Keratinocyte (primary cell): ENCODE results near the gene PRSS33. TPM values are rescaled to one million over a fixed set of nuclear protein-coding genes. Genes with fewer than 3 reads are reported as not detected.

Experiments used
- DNase-seq: peaks from one replicate; pipeline ENCODE4 v3.0.0-alpha.2; 2011; ENCODE audit warnings: low read depth, missing footprints, low spot score
- FAIRE-seq: peaks from 2 replicates; lab custom pipeline; 2011; peaks lifted over from hg19 to GRCh38; lab: Jason Lieb, UNC
- H2AFZ ChIP-seq: 2 replicates; pipeline ENCODE4 v1.6.0; 2012; ENCODE audit warnings: low read length, control low read depth, inconsistent platforms; ENCODE audit not compliant: control insufficient read depth
- H3K27ac ChIP-seq: 2 replicates; pipeline ENCODE4 v1.5.1; 2011; ENCODE audit warnings: low read length; ENCODE audit not compliant: control insufficient read depth, insufficient read depth
- H3K27me3 ChIP-seq: 3 replicates; pipeline ENCODE4 v1.6.0; 2011; ENCODE audit warnings: low read length; ENCODE audit not compliant: control insufficient read depth, insufficient read depth; ENCODE audit errors: extremely low read depth
- H3K36me3 ChIP-seq, 2 experiments: 2 replicates in 1 of 2; 3 replicates in 1 of 2; pipeline ENCODE4 v1.5.1; 2011; ENCODE audit warnings: low read length in 2 of 2, mild to moderate bottlenecking in 1 of 2; ENCODE audit not compliant: control insufficient read depth in 2 of 2, insufficient read depth in 2 of 2; ENCODE audit errors: extremely low read depth in 1 of 2
- H3K4me1 ChIP-seq: 3 replicates; pipeline ENCODE4 v1.5.1; 2011; ENCODE audit warnings: low read length; ENCODE audit not compliant: control insufficient read depth, insufficient read depth; ENCODE audit errors: extremely low read depth
- H3K4me2 ChIP-seq: 3 replicates; pipeline ENCODE4 v1.6.0; 2011; ENCODE audit warnings: low read depth, low read length; ENCODE audit not compliant: control insufficient read depth, insufficient read depth; ENCODE audit errors: extremely low read depth
- H3K4me3 ChIP-seq, 3 experiments: fragments of 200-600 bp in 1 of 3; sonication (generic) in 1 of 3; 2 replicates in 2 of 3; 3 replicates in 1 of 3; pipeline ENCODE4 v1.5.1; 2011 to 2016; ENCODE audit warnings: low read length in 3 of 3, mild to moderate bottlenecking in 3 of 3, control low read depth in 2 of 3, inconsistent platforms in 1 of 3, low read depth in 1 of 3, mixed read lengths in 1 of 3, mixed run types in 1 of 3, moderate library complexity in 1 of 3; ENCODE audit not compliant: control insufficient read depth in 2 of 3, insufficient read depth in 2 of 3; ENCODE audit errors: extremely low read depth in 1 of 3
- H3K79me2 ChIP-seq: 2 replicates; pipeline ENCODE4 v1.6.0; 2012; ENCODE audit warnings: low read length; ENCODE audit not compliant: control insufficient read depth, insufficient read depth
- H3K9ac ChIP-seq: 3 replicates; pipeline ENCODE4 v1.6.0; 2011; ENCODE audit warnings: low read length; ENCODE audit not compliant: control insufficient read depth, insufficient read depth; ENCODE audit errors: extremely low read depth
- H3K9me1 ChIP-seq: 3 replicates; pipeline ENCODE4 v1.6.0; 2011; ENCODE audit warnings: low read length; ENCODE audit not compliant: control insufficient read depth, insufficient read depth; ENCODE audit errors: extremely low read depth
- H3K9me3 ChIP-seq: 2 replicates; pipeline ENCODE4 v1.5.1; 2012; ENCODE audit warnings: low read depth, low read length; ENCODE audit not compliant: control insufficient read depth
- H4K20me1 ChIP-seq: 3 replicates; pipeline ENCODE4 v1.6.0; 2011; ENCODE audit warnings: low read length; ENCODE audit not compliant: control insufficient read depth, insufficient read depth; ENCODE audit errors: extremely low read depth
- EZH2 ChIP-seq: IDR thresholded peaks from one replicate; pipeline ENCODE4 v1.6.1; 2012; ENCODE audit warnings: inconsistent platforms, mild to moderate bottlenecking, low read length, moderate library complexity
- dilution Hi-C: fragments of 300-500 bp; cut with MboI; formaldehyde crosslinking; loops from one replicate; pipeline ENCODE4 v1.7.0; 2020; ENCODE audit warnings: low sequenced_read_pairs; ENCODE audit not compliant: extremely low pct_ligation_motif_present
- polyA plus RNA-seq, 5 experiments: library from polyadenylated mRNA; depleted of rRNA in 3 of 5; stranded (reverse) in 3 of 5; stranded (forward) in 1 of 5; unstranded in 1 of 5; fragments of >200 nt; gene quantifications; 1 replicate in 1 of 5; 2 replicates in 3 of 5; 3 replicates in 1 of 5; pipeline versions ENCODE4 v1.2.1 to v1.2.3, GENCODE V29; 2011 to 2012; ENCODE audit warnings: missing spikeins in 2 of 5, low read depth in 1 of 5, low replicate concordance in 1 of 5
- TF ChIP-seq, protein P1 (sequence below), 3 experiments: IDR thresholded peaks in 1 of 3; conservative IDR thresholded peaks in 1 of 3; optimal IDR thresholded peaks in 1 of 3; 2 replicates in 2 of 3; 3 replicates in 1 of 3; pipeline versions ENCODE3 to v1.5.1; 2011; ENCODE audit warnings: low read length in 3 of 3, mild to moderate bottlenecking in 3 of 3, moderate library complexity in 2 of 3, control low read depth in 1 of 3, inconsistent platforms in 1 of 3; ENCODE audit not compliant: insufficient read depth in 2 of 3; ENCODE audit errors: extremely low read depth in 1 of 3

Gene PRSS33
- polyA plus RNA-seq, 1 donor (not counting 4 experiments of a cell fraction or from before 2014, with no cell fraction given), result not detected

DNA sequence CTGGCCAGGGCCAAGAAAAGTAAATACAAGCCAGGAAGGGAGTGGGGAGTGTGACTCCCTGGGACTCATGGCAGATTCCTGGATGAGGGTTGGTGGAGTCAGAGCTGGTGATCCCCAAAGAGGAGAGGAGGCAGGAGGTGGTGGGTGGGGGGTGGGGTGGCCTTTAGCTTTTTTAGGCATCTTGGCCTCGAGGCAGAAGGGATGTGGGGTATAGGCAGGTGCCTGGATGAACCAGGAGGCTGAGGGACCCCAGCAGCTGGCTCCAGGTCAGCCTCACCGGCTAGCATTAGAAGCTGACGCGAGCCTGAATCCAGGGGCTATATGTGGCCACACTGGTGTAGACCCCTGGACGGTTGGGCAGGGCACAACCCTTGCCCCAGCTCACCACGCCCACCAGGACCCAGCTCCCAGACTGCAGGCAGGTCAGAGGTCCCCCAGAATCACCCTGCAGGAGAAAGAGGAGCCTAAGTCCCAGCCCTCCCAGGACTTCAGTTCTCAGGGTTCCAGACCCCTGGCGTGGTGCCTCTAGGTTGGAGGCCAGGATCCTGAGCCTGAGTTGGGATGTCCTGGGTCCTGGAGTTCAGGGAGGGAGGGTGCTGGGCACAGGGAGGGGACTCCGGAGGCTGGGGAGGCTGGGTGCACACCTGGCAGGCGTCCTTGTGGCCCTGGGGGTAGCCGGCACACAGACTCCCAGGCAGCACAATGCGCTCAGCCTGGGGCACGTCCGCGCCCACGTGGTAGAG, 2.8 kb downstream of the PRSS33 start:
- Histone ChIP-seq H3K36me3 (no peaks in the 10 kb centered on the region), H3K4me3 (peak overlapping the region in 1 of 3 experiments; percentile 27), H2AFZ (peak overlapping the region; percentile 22), H3K4me2 (no peak overlapping the region), H3K27ac (no peak overlapping the region), H3K27me3 (peaks cover 43% of the 10 kb centered on the region), H3K9me1 (no peaks in the 10 kb centered on the region), H4K20me1 (no peaks in the 10 kb centered on the region), H3K79me2 (no peaks in the 10 kb centered on the region), H3K4me1 (no peaks in the 10 kb centered on the region), H3K9me3 (no peaks in the 10 kb centered on the region), H3K9ac (no peak overlapping the region)
- dilution Hi-C loops, result no loop called here
- DNase-seq, result no peak
- no peak for FAIRE-seq
- no peak for TF ChIP-seq EZH2
- TF ChIP-seq, protein P1, sequence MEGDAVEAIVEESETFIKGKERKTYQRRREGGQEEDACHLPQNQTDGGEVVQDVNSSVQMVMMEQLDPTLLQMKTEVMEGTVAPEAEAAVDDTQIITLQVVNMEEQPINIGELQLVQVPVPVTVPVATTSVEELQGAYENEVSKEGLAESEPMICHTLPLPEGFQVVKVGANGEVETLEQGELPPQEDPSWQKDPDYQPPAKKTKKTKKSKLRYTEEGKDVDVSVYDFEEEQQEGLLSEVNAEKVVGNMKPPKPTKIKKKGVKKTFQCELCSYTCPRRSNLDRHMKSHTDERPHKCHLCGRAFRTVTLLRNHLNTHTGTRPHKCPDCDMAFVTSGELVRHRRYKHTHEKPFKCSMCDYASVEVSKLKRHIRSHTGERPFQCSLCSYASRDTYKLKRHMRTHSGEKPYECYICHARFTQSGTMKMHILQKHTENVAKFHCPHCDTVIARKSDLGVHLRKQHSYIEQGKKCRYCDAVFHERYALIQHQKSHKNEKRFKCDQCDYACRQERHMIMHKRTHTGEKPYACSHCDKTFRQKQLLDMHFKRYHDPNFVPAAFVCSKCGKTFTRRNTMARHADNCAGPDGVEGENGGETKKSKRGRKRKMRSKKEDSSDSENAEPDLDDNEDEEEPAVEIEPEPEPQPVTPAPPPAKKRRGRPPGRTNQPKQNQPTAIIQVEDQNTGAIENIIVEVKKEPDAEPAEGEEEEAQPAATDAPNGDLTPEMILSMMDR (optimal IDR thresholded peaks at IDR 0.05 in 1 of 3, IDR thresholded peaks at IDR 0.05 in 1 of 3, conservative IDR thresholded peaks at IDR 0.05 in 1 of 3; ENCODE audit: extremely low read depth in 1 of 3, insufficient read depth in 2 of 3, low read length in 3 of 3), result no peak

DNA sequence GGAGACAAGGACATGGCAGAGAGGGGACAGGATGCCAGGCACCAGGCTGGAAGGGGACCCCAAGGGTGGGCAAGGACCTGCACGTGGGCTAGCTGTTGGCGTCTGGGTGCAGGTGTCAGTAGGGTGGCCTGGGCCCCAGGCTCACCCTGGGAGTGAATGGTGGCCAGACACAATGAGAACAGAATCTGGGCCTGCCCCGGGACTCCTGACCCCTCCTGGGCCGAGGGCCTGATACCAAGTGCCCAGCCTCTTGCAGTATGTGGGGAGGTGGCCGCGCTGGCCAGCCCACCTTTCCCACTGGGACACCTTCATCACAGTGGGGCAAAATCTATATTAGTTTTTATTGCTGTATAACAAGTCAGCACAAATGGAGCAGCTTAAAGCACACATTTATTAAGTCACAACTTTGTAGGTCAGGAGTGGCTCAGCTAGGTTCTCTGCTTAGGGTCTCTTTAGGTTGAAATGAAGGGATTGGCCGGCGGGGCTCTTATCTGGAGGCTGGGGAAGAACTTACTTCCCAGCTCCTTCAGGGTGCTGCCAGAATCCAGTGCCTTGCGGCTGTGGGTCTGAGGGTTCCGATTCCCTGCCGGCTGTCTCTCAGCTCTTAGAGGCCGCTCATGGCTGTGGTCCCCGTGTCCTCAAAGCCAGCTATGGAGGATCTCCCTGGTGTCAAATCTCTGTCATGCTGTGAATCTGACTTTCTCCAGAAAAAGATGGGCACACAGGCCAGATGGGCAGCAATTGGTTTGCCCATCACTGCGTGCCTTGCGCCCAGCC, 3.6 kb downstream of the PRSS33 start:
- Histone ChIP-seq H2AFZ (no peak overlapping the region), H3K27me3 (peaks cover 38% of the 10 kb centered on the region), H3K9ac (no peak overlapping the region), H3K9me1 (no peaks in the 10 kb centered on the region), H4K20me1 (no peaks in the 10 kb centered on the region), H3K27ac (no peak overlapping the region), H3K4me1 (peaks cover 2% of the 10 kb centered on the region), H3K36me3 (no peaks in the 10 kb centered on the region), H3K4me3 (no peak overlapping the region), H3K4me2 (no peak overlapping the region), H3K79me2 (no peaks in the 10 kb centered on the region), H3K9me3 (no peaks in the 10 kb centered on the region)
- FAIRE-seq, result no peak
- dilution Hi-C loops, result no loop called here
- TF ChIP-seq, protein P1 (optimal IDR thresholded peaks at IDR 0.05 in 1 of 3, IDR thresholded peaks at IDR 0.05 in 1 of 3, conservative IDR thresholded peaks at IDR 0.05 in 1 of 3; ENCODE audit: extremely low read depth in 1 of 3, insufficient read depth in 2 of 3, low read length in 3 of 3), result no peak
- TF ChIP-seq EZH2, result no peak
- DNase-seq, result no peak
